ENCODE measurements around the gene MAP3K6. TPM values are rescaled to one million over a fixed set of nuclear protein-coding genes. Genes with fewer than 3 reads are reported as not detected.

MAP3K6 gene
- total RNA-seq, 4 donors from 2014 or later, result 72.3 to 121 (median 76.9) TPM

GRCh38 chr1:27330786-27331185, 36.0 kb downstream of the MAP3K6 start:
- Histone ChIP-seq H3K4me3 (no peak overlapping the region), H3K9me3 (no peaks in the 10 kb centered on the region)
- intact Hi-C loops (cut with DNase I), result no loop called here

GRCh38 chr1:27327964-27328363, 38.8 kb downstream of the MAP3K6 start:
- Histone ChIP-seq H3K9me3 (no peaks in the 10 kb centered on the region), H3K27me3 (no peaks in the 10 kb centered on the region), H3K27ac (no peak overlapping the region), H3K36me3 (peaks cover 18 to 91% (median 20%) of the 10 kb centered on the region in 3 donors), H3K4me1 (peaks cover 24 to 84% (median 31%) of the 10 kb centered on the region in 3 donors), H3K4me3 (no peak overlapping the region)
- 83 to 89% methylated on average over 5 of the region's 5 CpGs for WGBS, 2 donors
- DNase-seq, result no peak
- intact Hi-C loops (cut with DNase I), result no loop called here
- TF ChIP-seq CTCF (IDR thresholded peaks at IDR 0.05), result no peak
- TF ChIP-seq POLR2A (IDR thresholded peaks at IDR 0.05), result no peak

More at GRCh38 chr1:27330786-27331185, 36.0 kb downstream of the MAP3K6 start:
- Histone ChIP-seq H3K36me3 (peaks cover 37 to 100% (median 38%) of the 10 kb centered on the region in 3 donors), H3K4me1 (peaks cover 12 to 56% (median 14%) of the 10 kb centered on the region in 3 donors), H3K27ac (peak overlapping the region in 2 of 4 donors; percentile 44 to 52), H3K27me3 (no peaks in the 10 kb centered on the region)
- 78 to 94% methylated on average over 4 to 5 of the region's 8 CpGs for WGBS, 2 donors
- no peak for DNase-seq
- no peak for TF ChIP-seq CTCF (IDR thresholded peaks at IDR 0.05)
- TF ChIP-seq POLR2A (IDR thresholded peaks at IDR 0.05), result no peak

GRCh38 chr1:27325286-27325685, 41.5 kb downstream of the MAP3K6 start:
- no peaks in the 10 kb centered on the region for H3K9me3 ChIP-seq
- peaks cover 7 to 64% (median 7%) of the 10 kb centered on the region in 3 donors for H3K36me3 ChIP-seq
- intact Hi-C loops (cut with DNase I), result no loop called here
- H3K4me3 ChIP-seq, result no peak overlapping the region
- no peak overlapping the region for H3K27ac ChIP-seq
- WGBS, 2 donors, result 88 to 93% methylated on average over 5 to 11 of the region's 15 CpGs
- no peaks in the 10 kb centered on the region for H3K27me3 ChIP-seq
- H3K4me1 ChIP-seq, result peaks cover 16 to 69% (median 33%) of the 10 kb centered on the region in 3 donors
- TF ChIP-seq CTCF (IDR thresholded peaks at IDR 0.05) (no peak), POLR2A (IDR thresholded peaks at IDR 0.05) (no peak)
- DNase-seq, result no peak

- intact Hi-C loops (cut with DNase I), result no loop called here
- H3K36me3 ChIP-seq, result peaks cover 4 to 38% (median 7%) of the 10 kb centered on the region in 3 donors
- H3K27ac ChIP-seq, result peak overlapping the region; percentile 91 to 96 (median 95)
- peaks cover 0 to 5% (median 0%) of the 10 kb centered on the region in 4 donors for H3K27me3 ChIP-seq
- no peaks in the 10 kb centered on the region for H3K9me3 ChIP-seq
- no peak for DNase-seq
- TF ChIP-seq POLR2A (IDR thresholded peaks at IDR 0.05), result no peak
- TF ChIP-seq CTCF (IDR thresholded peaks at IDR 0.05), result no peak
- H3K4me1 ChIP-seq, result peaks cover 19 to 63% (median 33%) of the 10 kb centered on the region in 3 donors
- WGBS, 2 donors, result 11 to 13% methylated on average over 9 to 10 of the region's 10 CpGs
- H3K4me3 ChIP-seq, result peak overlapping the region; percentile 89 to 96 (median 94)
Observed at GRCh38 chr1:27322569-27323240, 44.1 kb downstream of the MAP3K6 start.

GRCh38 chr1:27321813-27322568, 44.8 kb downstream of the MAP3K6 start, which contains the start of gene TMEM222:
Gene TMEM222 (plus strand): TSS chr1:27322163. CDS start chr1:27322198, 35 bp downstream.
- peaks cover 0 to 5% (median 0%) of the 10 kb centered on the region in 4 donors for H3K27me3 ChIP-seq
- H3K27ac ChIP-seq, result peak within 1 kb of the TSS; percentile 91 to 96 (median 95)
- peaks cover 19 to 63% (median 32%) of the 10 kb centered on the region in 3 donors for H3K4me1 ChIP-seq
- 0% methylated on average over 6 to 7 of the region's 67 CpGs for WGBS, 2 donors
- no peaks in the 10 kb centered on the region for H3K9me3 ChIP-seq
- H3K36me3 ChIP-seq, result peaks cover 4 to 31% (median 7%) of the 10 kb centered on the region in 3 donors
- peak; percentile 82 for DNase-seq
- intact Hi-C loops (cut with DNase I), result no loop called here
- peak within 1 kb of the TSS; percentile 89 to 96 (median 94) for H3K4me3 ChIP-seq
- TF ChIP-seq POLR2A (IDR thresholded peaks at IDR 0.05) (peak in 2 of 4 donors; percentile 49 to 62), CTCF (IDR thresholded peaks at IDR 0.05) (peak in 5 of 6 experiments; percentile 16 to 63 (median 40))

Data from esophagus squamous epithelium (tissue), 5 donors.